Lung (tissue), 12 donors: ENCODE data around the gene DISP2. TPM values are rescaled to one million over a fixed set of nuclear protein-coding genes. Genes with fewer than 3 reads are reported as not detected.

Experiments
- ATAC-seq: fragments of 200-7000 bp; cut with Tn5 transposase; one replicate; pipeline ENCODE4 v1.9.1; 2020; ENCODE audit warnings: moderate number of reproducible peaks; ENCODE audit not compliant: insufficient read depth, low FRiP score
- DNase-seq, 3 donors: peaks; one replicate each; pipeline ENCODE4 v3.0.0-alpha.2; 2013 to 2017
- H3K27ac ChIP-seq, 2 donors: one replicate each; pipeline ENCODE4 v1.5.1; 2013; ENCODE audit warnings: mild to moderate bottlenecking in 2 of 2, moderate library complexity in 2 of 2, control low read depth in 1 of 2, inconsistent platforms in 1 of 2, low read depth in 1 of 2, low read length in 1 of 2
- H3K27me3 ChIP-seq, 3 donors: one replicate each; pipeline ENCODE4 v1.5.1; 2013; ENCODE audit warnings: low read length in 2 of 3; ENCODE audit not compliant: control insufficient read depth in 3 of 3, insufficient read depth in 3 of 3
- H3K36me3 ChIP-seq, 4 donors: one replicate each; pipeline ENCODE4 v1.5.1; 2013; ENCODE audit warnings: low read length in 4 of 4, mild to moderate bottlenecking in 1 of 4, moderate library complexity in 1 of 4; ENCODE audit not compliant: control insufficient read depth in 4 of 4, insufficient read depth in 4 of 4
- H3K4me1 ChIP-seq, 5 donors: one replicate each; pipeline ENCODE4 v1.5.1; 2013; ENCODE audit warnings: low read length in 5 of 5, mild to moderate bottlenecking in 2 of 5, moderate library complexity in 1 of 5; ENCODE audit not compliant: control insufficient read depth in 5 of 5, insufficient read depth in 5 of 5
- H3K4me3 ChIP-seq: one replicate; pipeline ENCODE4 v1.5.1; 2013; ENCODE audit warnings: mild to moderate bottlenecking, control low read depth, moderate library complexity
- H3K9ac ChIP-seq, 2 donors: one replicate each; pipeline ENCODE4 v1.5.1; 2013; ENCODE audit warnings: low read length in 2 of 2, control low read depth in 1 of 2; ENCODE audit not compliant: insufficient read depth in 1 of 2
- H3K9me3 ChIP-seq, 4 donors: one replicate each; pipeline ENCODE4 v1.5.1; 2013; ENCODE audit warnings: low read length in 3 of 4, mild to moderate bottlenecking in 1 of 4, moderate library complexity in 1 of 4; ENCODE audit not compliant: control insufficient read depth in 4 of 4, insufficient read depth in 3 of 4
- WGBS, 2 donors: extraction: QIAGEN DNeasy Blood & Tissue Kit; methylation state at CpG; one replicate each; pipeline ENCODE4 v1.1.7; 2013; 5-methylcytosine and 5-hydroxymethylcytosine counted together
- polyA plus RNA-seq, 2 donors: library from polyadenylated mRNA; stranded (reverse); fragments of 200-250 nt; gene quantifications; one replicate each; pipeline ENCODE4 v1.2.1, GENCODE V29; 2013
- total RNA-seq, 2 donors: library from RNA; depleted of rRNA in 1 of 2; stranded (reverse); fragments of >200 nt in 1 of 2; gene quantifications; one replicate each; pipeline ENCODE4 v1.2.1, GENCODE V29; 2014 to 2021
- TF ChIP-seq, protein P1 (sequence below): IDR thresholded peaks from 2 replicates; pipeline ENCODE4 v1.5.1; 2012; ENCODE audit warnings: mild to moderate bottlenecking; ENCODE audit errors: control extremely low read depth, extremely low read depth
- donor health status: control.
- donor health status: control.
- donor health status: Bipolar disorder and iron deficiency.
- donor health status: healthy.
- donor health status: DM: yes; HTN: yes; CAD: no.

DISP2 gene
- total and polyA plus RNA-seq, 4 donors: 0.06 to 2.5 (median 0.76) TPM

DNA sequence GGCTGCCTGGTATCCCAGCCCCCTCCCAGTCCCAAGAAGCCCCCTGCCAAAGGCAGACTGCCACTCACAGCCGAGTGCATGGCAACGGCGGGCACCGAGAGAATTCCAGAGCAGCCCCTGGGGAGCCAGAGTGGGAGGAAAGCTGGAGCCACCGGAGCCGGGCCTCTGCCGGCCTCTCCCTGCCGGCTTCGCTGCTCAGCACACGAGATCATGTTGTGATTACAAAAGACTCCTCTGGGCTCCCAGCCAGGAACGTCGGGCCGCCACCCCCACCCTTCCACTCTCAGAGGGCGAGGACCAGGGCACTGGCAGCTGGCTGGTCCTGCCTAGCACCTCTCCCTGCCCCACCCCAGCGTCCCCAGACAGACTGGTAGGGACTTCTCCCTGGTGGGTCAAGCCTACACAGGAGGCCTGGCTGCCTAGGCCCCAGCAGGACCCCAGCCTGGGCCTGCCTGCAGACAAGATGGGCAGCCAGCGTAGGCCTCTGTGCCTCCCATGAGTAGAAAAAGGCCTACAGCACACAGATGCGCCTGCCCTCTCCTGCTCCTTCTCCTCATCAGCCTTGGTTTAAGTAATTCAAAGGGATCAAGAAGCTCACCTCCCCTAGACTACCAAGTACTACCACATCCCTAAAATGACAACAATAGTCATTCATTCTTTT lies 17.1 kb upstream of the DISP2 start, which contains the start of gene CCDC9B:
CCDC9B (minus strand) TSS at position 200 of the 661 bp plus-strand sequence; CDS start at position 80, 120 bp downstream.
- Histone ChIP-seq H3K27me3 (no peaks in the 10 kb centered on the region), H3K4me1 (peaks cover 5 to 58% (median 43%) of the 10 kb centered on the region in 5 donors), H3K9me3 (no peaks in the 10 kb centered on the region), H3K4me3 (peak within 1 kb of the TSS; percentile 34), H3K27ac (peak within 1 kb of the TSS; percentile 91 to 97), H3K36me3 (peaks cover 0 to 10% (median 0%) of the 10 kb centered on the region in 4 donors), H3K9ac (no peak within 1 kb of the TSS)
- 18 to 23% methylated on average over 17 of the region's 17 CpGs for WGBS, 2 donors
- TF ChIP-seq, protein P1, sequence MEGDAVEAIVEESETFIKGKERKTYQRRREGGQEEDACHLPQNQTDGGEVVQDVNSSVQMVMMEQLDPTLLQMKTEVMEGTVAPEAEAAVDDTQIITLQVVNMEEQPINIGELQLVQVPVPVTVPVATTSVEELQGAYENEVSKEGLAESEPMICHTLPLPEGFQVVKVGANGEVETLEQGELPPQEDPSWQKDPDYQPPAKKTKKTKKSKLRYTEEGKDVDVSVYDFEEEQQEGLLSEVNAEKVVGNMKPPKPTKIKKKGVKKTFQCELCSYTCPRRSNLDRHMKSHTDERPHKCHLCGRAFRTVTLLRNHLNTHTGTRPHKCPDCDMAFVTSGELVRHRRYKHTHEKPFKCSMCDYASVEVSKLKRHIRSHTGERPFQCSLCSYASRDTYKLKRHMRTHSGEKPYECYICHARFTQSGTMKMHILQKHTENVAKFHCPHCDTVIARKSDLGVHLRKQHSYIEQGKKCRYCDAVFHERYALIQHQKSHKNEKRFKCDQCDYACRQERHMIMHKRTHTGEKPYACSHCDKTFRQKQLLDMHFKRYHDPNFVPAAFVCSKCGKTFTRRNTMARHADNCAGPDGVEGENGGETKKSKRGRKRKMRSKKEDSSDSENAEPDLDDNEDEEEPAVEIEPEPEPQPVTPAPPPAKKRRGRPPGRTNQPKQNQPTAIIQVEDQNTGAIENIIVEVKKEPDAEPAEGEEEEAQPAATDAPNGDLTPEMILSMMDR: no peak
- DNase-seq: peak; percentile 92 to 95 (median 93)
- peak; percentile 71 for ATAC-seq

DNA sequence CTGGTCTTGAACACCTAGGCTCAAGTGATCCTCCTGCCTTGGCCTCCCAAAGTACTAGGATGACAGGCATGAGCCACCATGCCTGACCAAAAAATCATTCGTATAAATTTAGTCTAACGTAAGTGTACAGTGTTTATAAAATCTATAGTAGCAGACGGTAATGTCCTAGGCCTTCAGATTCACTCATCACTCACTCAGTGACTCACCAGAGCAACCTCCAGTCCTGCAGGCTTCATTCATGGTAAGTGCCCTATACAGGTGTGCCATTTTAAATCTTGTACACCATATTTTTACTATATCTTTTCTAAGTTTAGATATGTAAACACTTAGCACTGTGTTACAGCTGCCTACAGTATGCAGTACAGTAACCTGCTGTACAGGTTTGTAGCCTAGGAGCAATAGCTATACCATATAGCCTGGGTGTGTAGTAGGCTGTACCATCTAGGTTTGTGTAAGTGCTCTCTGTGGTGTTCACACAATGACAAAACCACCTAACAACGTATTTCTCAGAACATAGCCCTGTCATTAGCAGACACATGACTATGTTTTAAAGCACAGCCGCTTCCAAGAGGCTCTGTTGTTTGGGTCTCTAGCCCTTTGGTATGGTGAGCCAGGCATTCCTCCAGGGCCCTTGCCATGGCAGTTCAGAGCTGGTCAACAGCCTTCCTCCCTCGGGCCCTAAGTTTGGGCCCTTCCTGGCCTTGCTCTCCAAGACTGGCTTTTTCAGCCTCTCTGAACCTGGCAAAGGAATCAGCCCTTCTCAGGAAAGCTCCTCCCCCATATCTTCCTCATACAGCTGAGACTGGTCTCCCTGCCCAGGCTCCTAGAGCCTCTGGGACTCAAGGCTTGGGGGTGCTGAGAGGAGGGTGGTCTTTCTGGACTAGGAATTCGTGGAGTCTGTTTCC lies 15.4 kb upstream of the DISP2 start:
- H3K9me3 ChIP-seq: no peaks in the 10 kb centered on the region
- H3K36me3 ChIP-seq: no peaks in the 10 kb centered on the region
- peaks cover 0 to 53% (median 34%) of the 10 kb centered on the region in 5 donors for H3K4me1 ChIP-seq
- H3K27ac ChIP-seq: peak overlapping the region; percentile 13 to 23
- TF ChIP-seq, protein P1: no peak
- WGBS, 2 donors: 71 to 79% methylated on average over 7 of the region's 7 CpGs
- ATAC-seq (no peak), DNase-seq (peak in 2 of 3 donors; percentile 51 to 71)
- no peaks in the 10 kb centered on the region for H3K27me3 ChIP-seq
- H3K4me3 ChIP-seq: no peak overlapping the region
- H3K9ac ChIP-seq: peak overlapping the region in 1 of 2 donors; percentile 16

DNA sequence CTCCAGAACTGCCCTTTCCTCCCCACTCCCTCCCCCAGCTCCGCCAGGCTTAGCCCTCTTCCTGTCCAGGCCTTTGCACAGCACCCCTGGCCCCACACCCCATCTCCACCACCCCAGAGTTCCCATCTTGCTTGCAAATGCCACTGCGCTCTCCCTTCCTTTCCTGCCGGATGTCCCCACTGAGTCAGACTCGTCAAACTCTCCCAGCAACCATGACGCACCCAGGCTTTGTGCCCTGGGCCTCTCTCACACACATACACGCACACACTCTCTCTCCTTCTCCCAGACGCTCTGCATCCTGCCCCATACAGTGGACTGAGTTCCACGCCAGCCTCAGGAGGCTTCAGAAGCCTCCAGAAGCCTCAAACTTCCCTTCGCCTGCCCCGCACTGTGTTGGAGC lies 14.5 kb upstream of the DISP2 start:
- Histone ChIP-seq H3K4me1 (peaks cover 0 to 46% (median 29%) of the 10 kb centered on the region in 5 donors), H3K27me3 (no peaks in the 10 kb centered on the region), H3K4me3 (no peak overlapping the region), H3K27ac (peak overlapping the region; percentile 29 to 43), H3K9me3 (no peaks in the 10 kb centered on the region), H3K36me3 (no peaks in the 10 kb centered on the region), H3K9ac (peak overlapping the region in 1 of 2 donors; percentile 16)
- ATAC-seq: no peak
- 68% methylated on average over 10 of the region's 10 CpGs for WGBS, 2 donors
- TF ChIP-seq, protein P1: no peak
- DNase-seq: peak in 1 of 3 donors; percentile 60
